Fibroblast of lung (primary cell): ENCODE measurements around the gene HNRNPH3. TPM values are rescaled to one million over a fixed set of nuclear protein-coding genes. Genes with fewer than 3 reads are reported as not detected.
"Not testable (repeated sequence)": the region's sequence is repeated elsewhere in the genome, so short reads cannot be mapped to it uniquely, and the experiment has no call there.

Experiments used
- DNase-seq, 2 donors: peaks; one replicate each; pipeline versions ENCODE4 v3.0.0 to v3.0.0-alpha.2; 2010; ENCODE audit warnings: low read depth in 2 of 2
- H2AFZ ChIP-seq: 2 replicates; pipeline ENCODE4 v1.5.1; 2012; ENCODE audit warnings: low read length, control low read depth, inconsistent platforms
- H3K27ac ChIP-seq: 2 replicates; pipeline ENCODE4 v1.5.1; 2011; ENCODE audit warnings: low read length, control low read depth; ENCODE audit not compliant: insufficient read depth
- H3K27me3 ChIP-seq: 2 replicates; pipeline ENCODE4 v1.5.1; 2011; ENCODE audit warnings: mild to moderate bottlenecking, low read length; ENCODE audit not compliant: control insufficient read depth, insufficient read depth
- H3K36me3 ChIP-seq: 2 replicates; pipeline ENCODE4 v1.5.1; 2011; ENCODE audit warnings: low read length; ENCODE audit not compliant: control insufficient read depth, insufficient read depth
- H3K4me1 ChIP-seq: 2 replicates; pipeline ENCODE4 v1.5.1; 2011; ENCODE audit warnings: low read length; ENCODE audit not compliant: control insufficient read depth, insufficient read depth; ENCODE audit errors: extremely low read depth
- H3K4me2 ChIP-seq: 2 replicates; pipeline ENCODE4 v1.5.1; 2011; ENCODE audit warnings: low read length, control low read depth; ENCODE audit not compliant: insufficient read depth; ENCODE audit errors: extremely low read depth
- H3K4me3 ChIP-seq, 4 experiments: fragments of 200-600 bp in 1 of 4; sonication (generic) in 1 of 4; replicated peaks in 1 of 4; 2 replicates each; pipeline ENCODE4 v1.5.1; 2011 to 2016; ENCODE audit warnings: low read length in 4 of 4, low read depth in 3 of 4, mild to moderate bottlenecking in 3 of 4, control low read depth in 2 of 4, inconsistent platforms in 1 of 4, mixed read lengths in 1 of 4; ENCODE audit not compliant: insufficient read depth in 1 of 4; ENCODE audit errors: control extremely low read depth in 1 of 4
- H3K79me2 ChIP-seq: 2 replicates; pipeline ENCODE4 v1.5.1; 2012; ENCODE audit warnings: mild to moderate bottlenecking, low read length, inconsistent platforms; ENCODE audit not compliant: control insufficient read depth, insufficient read depth
- H3K9ac ChIP-seq: 2 replicates; pipeline ENCODE4 v1.5.1; 2011; ENCODE audit warnings: mild to moderate bottlenecking, low read length, control low read depth; ENCODE audit not compliant: insufficient read depth
- H3K9me3 ChIP-seq: 2 replicates; pipeline ENCODE4 v1.5.1; 2012; ENCODE audit warnings: low read depth, low read length; ENCODE audit not compliant: control insufficient read depth, insufficient read depth
- H4K20me1 ChIP-seq: 2 replicates; pipeline ENCODE4 v1.5.1; 2011; ENCODE audit warnings: low read length; ENCODE audit not compliant: control insufficient read depth, insufficient read depth; ENCODE audit errors: extremely low read depth
- CTCF ChIP-seq, 2 donors: IDR thresholded peaks in 1 of 2; conservative IDR thresholded peaks in 1 of 2; 1 replicate in 1 of 2; 2 replicates in 1 of 2; pipeline ENCODE4 v1.5.1; 2011 to 2012; ENCODE audit warnings: low read length in 2 of 2, control low read depth in 1 of 2, inconsistent platforms in 1 of 2, low read depth in 1 of 2, mild to moderate bottlenecking in 1 of 2
- EZH2 ChIP-seq: IDR thresholded peaks from 2 replicates; pipeline ENCODE4 v1.5.1; 2012; ENCODE audit warnings: low read length, control low read depth, mild to moderate bottlenecking; ENCODE audit errors: missing control alignments
- polyA plus RNA-seq, 2 donors: library from polyadenylated mRNA; depleted of rRNA in 1 of 2; stranded (reverse) in 1 of 2; unstranded in 1 of 2; fragments of >200 nt; gene quantifications; 2 replicates each; pipeline ENCODE4 v1.2.1, GENCODE V29; 2011 to 2012; ENCODE audit warnings: missing spikeins in 1 of 2
- total RNA-seq: library from RNA; depleted of rRNA; stranded (reverse); fragments of >200 nt; gene quantifications from 2 replicates; pipeline ENCODE4 v1.2.1, GENCODE V29; 2014

The HNRNPH3 gene
- total and polyA plus RNA-seq, 2 donors (not counting 1 experiment from before 2014, with no cell fraction given) = 36.7 to 51.1 TPM

GRCh38 chr10:68318331-68319059, 13.4 kb upstream of the HNRNPH3 start:
- Histone ChIP-seq H3K9me3 (no peaks in the 10 kb centered on the region), H3K4me1 (no peaks in the 10 kb centered on the region), H3K4me3 (no peak overlapping the region), H3K27ac (no peak overlapping the region), H3K36me3 (no peaks in the 10 kb centered on the region), H4K20me1 (no peaks in the 10 kb centered on the region), H3K27me3 (no peaks in the 10 kb centered on the region), H3K9ac (no peak overlapping the region), H3K79me2 (no peaks in the 10 kb centered on the region), H3K4me2 (no peak overlapping the region), H2AFZ (no peak overlapping the region)
- no peak for DNase-seq
- TF ChIP-seq CTCF (conservative IDR thresholded peaks at IDR 0.05 in 1 of 2, IDR thresholded peaks at IDR 0.05 in 1 of 2; ENCODE audit: low read depth in 1 of 2, low read length in 2 of 2) = no peak
- no peak for TF ChIP-seq EZH2

GRCh38 chr10:68324396-68324795, 7.5 kb upstream of the HNRNPH3 start:
- not testable (repeated sequence) for H3K9me3 ChIP-seq, H3K27me3 ChIP-seq

GRCh38 chr10:68327889-68328786, 3.7 kb upstream of the HNRNPH3 start:
- peak overlapping the region; percentile 71 for H3K27ac ChIP-seq
- H3K4me1 ChIP-seq = peaks cover 18% of the 10 kb centered on the region
- peak overlapping the region in 3 of 4 experiments; percentile 21 to 33 (median 26) for H3K4me3 ChIP-seq
- peak overlapping the region; percentile 39 for H3K9ac ChIP-seq
- no peaks in the 10 kb centered on the region for H3K36me3 ChIP-seq
- peak overlapping the region; percentile 54 for H2AFZ ChIP-seq
- TF ChIP-seq CTCF (conservative IDR thresholded peaks at IDR 0.05 in 1 of 2, IDR thresholded peaks at IDR 0.05 in 1 of 2; ENCODE audit: low read depth in 1 of 2, low read length in 2 of 2) (no peak), EZH2 (no peak)
- no peaks in the 10 kb centered on the region for H4K20me1 ChIP-seq
- DNase-seq = peak; percentile 68 to 72
- H3K9me3 ChIP-seq = no peaks in the 10 kb centered on the region
- H3K27me3 ChIP-seq = no peaks in the 10 kb centered on the region
- peaks cover 16% of the 10 kb centered on the region for H3K79me2 ChIP-seq
- H3K4me2 ChIP-seq = peak overlapping the region; percentile 94

More at GRCh38 chr10:68324396-68324795, 7.5 kb upstream of the HNRNPH3 start:
- not testable (repeated sequence) for H3K9ac ChIP-seq, H3K4me2 ChIP-seq, H3K36me3 ChIP-seq, H3K4me1 ChIP-seq, H4K20me1 ChIP-seq, H3K27ac ChIP-seq, H3K4me3 ChIP-seq, DNase-seq, H2AFZ ChIP-seq, H3K79me2 ChIP-seq
